A673 (cell line): ENCODE measurements around the gene PA2G4.

ENCODE experiments used
- CTCF ChIP-seq: fragments of 300-800, 200-600 bp; sonication (generic); conservative IDR thresholded peaks from 2 replicates; pipeline ENCODE4 v1.5.1; 2017; ENCODE audit warnings: low read depth, mild to moderate bottlenecking, antibody characterized with exemption, low read length, moderate library complexity, mixed read lengths
- EZH2 ChIP-seq: fragments of 200-600 bp; sonication (generic); IDR thresholded peaks from 2 replicates; pipeline ENCODE4 v1.6.1; 2017; ENCODE audit warnings: borderline replicate concordance, low read depth, mild to moderate bottlenecking, mixed read lengths, antibody characterized with exemption, low read length; ENCODE audit not compliant: poor library complexity, severe bottlenecking

GRCh38 chr12:56081393-56082347 is 22.7 kb upstream of the PA2G4 start:
- TF ChIP-seq CTCF: no peak
- TF ChIP-seq EZH2: no peak
